Endothelial cell (in vitro differentiated cells): ENCODE data around the gene SLC2A9. TPM values are rescaled to one million over a fixed set of nuclear protein-coding genes. Genes with fewer than 3 reads are reported as not detected.

ENCODE experiments used
- DNase-seq: peaks from one replicate; pipeline ENCODE4 v3.0.0; 2021; ENCODE audit warnings: low spot score
- H3K27ac Mint-ChIP-seq: one replicate; pipeline ENCODE4 v1.8.0; 2021; ENCODE audit warnings: mixed read lengths, inconsistent platforms; ENCODE audit not compliant: unreplicated experiment
- H3K27me3 Mint-ChIP-seq: one replicate; pipeline ENCODE4 v1.8.0; 2021; ENCODE audit warnings: mild to moderate bottlenecking, moderate library complexity, mixed read lengths, inconsistent platforms; ENCODE audit not compliant: unreplicated experiment
- H3K36me3 Mint-ChIP-seq: one replicate; pipeline ENCODE4 v1.8.0; 2021; ENCODE audit warnings: mild to moderate bottlenecking, low read depth, mixed read lengths, inconsistent platforms; ENCODE audit not compliant: unreplicated experiment
- H3K4me1 Mint-ChIP-seq: one replicate; pipeline ENCODE4 v1.8.0; 2021; ENCODE audit warnings: mild to moderate bottlenecking, mixed read lengths, inconsistent platforms; ENCODE audit not compliant: unreplicated experiment
- H3K4me3 Mint-ChIP-seq: one replicate; pipeline ENCODE4 v1.8.0; 2021; ENCODE audit warnings: mild to moderate bottlenecking, mixed read lengths, inconsistent platforms; ENCODE audit not compliant: unreplicated experiment
- H3K9me3 Mint-ChIP-seq: one replicate; pipeline ENCODE4 v1.8.0; 2021; ENCODE audit warnings: mixed read lengths, inconsistent platforms; ENCODE audit not compliant: unreplicated experiment
- total RNA-seq: library from RNA; stranded (reverse); fragmentation: NEBNext Ultra II Directional; extraction: Animal tissue kit (Norgen Biotek cat#: 25700); gene quantifications from one replicate; pipeline ENCODE4 v1.2.1, GENCODE V29; 2021; ENCODE audit not compliant: unreplicated experiment
- TF ChIP-seq, protein P1 (sequence below): fragments of 200-600 bp; sonication (generic); IDR thresholded peaks from one replicate; pipeline ENCODE4 v1.5.0; 2021; ENCODE audit warnings: antibody characterized with exemption; ENCODE audit not compliant: unreplicated experiment

The SLC2A9 gene
- total RNA-seq, 1 donor from 2014 or later: 0.72 TPM

DNA sequence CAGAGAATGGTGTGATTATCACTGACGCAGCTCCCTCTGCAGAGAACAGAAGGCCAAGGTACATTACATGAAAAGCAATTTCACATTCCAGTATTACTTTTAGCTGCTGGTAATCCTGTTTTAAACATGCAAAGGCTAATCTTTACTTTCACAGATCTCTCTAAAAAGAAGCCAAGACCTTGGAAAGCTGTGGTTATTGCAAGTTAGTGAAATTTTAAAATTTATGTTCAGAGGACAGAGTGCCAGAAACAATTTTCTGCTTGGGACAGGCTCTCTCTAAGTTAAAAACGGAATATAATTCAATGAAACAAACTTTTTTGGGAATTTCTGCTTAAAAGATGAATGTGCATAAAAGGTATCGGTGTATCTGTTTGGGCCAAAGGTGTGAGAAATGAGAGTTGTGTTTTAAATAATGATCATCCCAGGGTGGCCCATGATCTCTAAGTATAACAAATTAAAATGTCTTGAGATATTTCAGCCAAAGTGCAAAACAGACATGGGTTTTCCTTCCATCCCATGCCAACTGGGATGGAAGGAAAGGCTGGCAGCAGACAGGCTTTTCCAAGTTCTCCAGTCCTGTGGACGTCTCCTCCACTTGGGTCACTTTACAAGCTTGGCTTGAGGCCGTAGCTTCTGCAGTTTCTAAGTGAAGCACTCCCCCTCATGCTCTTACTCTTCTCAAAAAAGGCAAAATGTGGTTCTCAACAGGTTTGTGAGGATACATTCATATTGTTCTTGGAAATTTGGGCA lies 121.8 kb downstream of the SLC2A9 start:
- TF ChIP-seq, protein P1, sequence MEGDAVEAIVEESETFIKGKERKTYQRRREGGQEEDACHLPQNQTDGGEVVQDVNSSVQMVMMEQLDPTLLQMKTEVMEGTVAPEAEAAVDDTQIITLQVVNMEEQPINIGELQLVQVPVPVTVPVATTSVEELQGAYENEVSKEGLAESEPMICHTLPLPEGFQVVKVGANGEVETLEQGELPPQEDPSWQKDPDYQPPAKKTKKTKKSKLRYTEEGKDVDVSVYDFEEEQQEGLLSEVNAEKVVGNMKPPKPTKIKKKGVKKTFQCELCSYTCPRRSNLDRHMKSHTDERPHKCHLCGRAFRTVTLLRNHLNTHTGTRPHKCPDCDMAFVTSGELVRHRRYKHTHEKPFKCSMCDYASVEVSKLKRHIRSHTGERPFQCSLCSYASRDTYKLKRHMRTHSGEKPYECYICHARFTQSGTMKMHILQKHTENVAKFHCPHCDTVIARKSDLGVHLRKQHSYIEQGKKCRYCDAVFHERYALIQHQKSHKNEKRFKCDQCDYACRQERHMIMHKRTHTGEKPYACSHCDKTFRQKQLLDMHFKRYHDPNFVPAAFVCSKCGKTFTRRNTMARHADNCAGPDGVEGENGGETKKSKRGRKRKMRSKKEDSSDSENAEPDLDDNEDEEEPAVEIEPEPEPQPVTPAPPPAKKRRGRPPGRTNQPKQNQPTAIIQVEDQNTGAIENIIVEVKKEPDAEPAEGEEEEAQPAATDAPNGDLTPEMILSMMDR: no peak
- peaks cover 4% of the 10 kb centered on the region for H3K27me3 Mint-ChIP-seq
- peaks cover 3% of the 10 kb centered on the region for H3K4me1 Mint-ChIP-seq
- H3K4me3 Mint-ChIP-seq: no peak overlapping the region
- DNase-seq: no peak
- H3K36me3 Mint-ChIP-seq: no peaks in the 10 kb centered on the region
- no peak overlapping the region for H3K27ac Mint-ChIP-seq
- no peaks in the 10 kb centered on the region for H3K9me3 Mint-ChIP-seq

DNA sequence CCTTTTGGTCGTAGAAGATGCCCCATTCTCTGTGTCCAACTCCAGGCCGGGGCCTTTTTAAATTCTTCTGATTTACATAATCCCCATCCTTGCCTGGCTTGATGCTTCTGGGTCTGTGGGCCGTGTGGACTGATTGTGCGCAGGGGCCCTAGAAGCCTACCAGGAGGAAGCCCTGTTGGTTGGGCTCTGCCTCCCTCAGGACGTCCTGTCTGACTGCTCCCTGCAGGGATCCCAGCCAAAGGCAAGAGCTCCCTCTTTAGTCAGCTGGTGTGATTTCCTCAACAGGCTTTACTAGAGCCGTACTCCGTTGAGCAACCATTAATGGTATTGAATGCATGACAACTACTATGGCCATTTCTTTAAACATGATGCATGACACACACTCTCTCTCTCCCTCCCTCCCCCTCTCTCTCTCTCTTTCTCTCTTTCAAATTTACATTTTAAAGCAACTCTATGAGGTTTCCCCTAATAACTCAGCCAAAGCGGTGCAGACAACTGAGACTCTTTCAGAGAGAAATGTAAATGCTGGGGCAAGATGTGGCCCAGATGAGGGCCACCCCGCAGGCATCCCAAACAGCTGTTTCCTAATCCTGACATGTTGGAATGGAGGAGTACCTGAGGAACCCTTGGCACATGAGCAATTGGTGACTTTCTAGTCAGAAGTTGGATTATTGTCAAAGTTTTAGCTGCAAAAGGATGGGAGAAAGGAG lies 122.5 kb downstream of the SLC2A9 start:
- TF ChIP-seq, protein P1: no peak
- Mint-ChIP-seq H3K9me3 (no peaks in the 10 kb centered on the region), H3K27me3 (peaks cover 4% of the 10 kb centered on the region), H3K4me1 (peaks cover 3% of the 10 kb centered on the region), H3K27ac (no peak overlapping the region), H3K36me3 (no peaks in the 10 kb centered on the region), H3K4me3 (no peak overlapping the region)
- peak; percentile 69 for DNase-seq

DNA sequence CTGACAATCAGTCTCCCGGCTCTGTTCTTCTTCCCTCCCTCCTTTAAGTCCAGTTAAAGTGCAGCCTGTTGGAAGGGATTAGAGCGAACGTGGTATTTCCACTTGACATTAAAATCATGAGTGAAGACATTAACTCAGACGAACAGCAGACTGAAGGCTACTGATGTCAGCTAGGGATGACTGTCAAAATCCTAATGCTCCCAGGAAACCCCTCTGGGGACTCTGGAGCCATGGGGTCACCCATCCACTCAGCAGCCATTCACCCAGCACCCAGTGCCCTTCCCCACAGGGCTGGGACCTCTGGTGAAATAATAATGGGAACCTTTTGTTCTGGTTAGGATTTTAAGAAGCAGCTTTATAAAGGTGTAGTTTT lies 126.0 kb downstream of the SLC2A9 start:
- Mint-ChIP-seq H3K27me3 (peaks cover 7% of the 10 kb centered on the region), H3K4me1 (peaks cover 3% of the 10 kb centered on the region), H3K4me3 (no peak overlapping the region), H3K9me3 (no peaks in the 10 kb centered on the region), H3K27ac (no peak overlapping the region), H3K36me3 (no peaks in the 10 kb centered on the region)
- no peak for DNase-seq
- TF ChIP-seq, protein P1: no peak

DNA sequence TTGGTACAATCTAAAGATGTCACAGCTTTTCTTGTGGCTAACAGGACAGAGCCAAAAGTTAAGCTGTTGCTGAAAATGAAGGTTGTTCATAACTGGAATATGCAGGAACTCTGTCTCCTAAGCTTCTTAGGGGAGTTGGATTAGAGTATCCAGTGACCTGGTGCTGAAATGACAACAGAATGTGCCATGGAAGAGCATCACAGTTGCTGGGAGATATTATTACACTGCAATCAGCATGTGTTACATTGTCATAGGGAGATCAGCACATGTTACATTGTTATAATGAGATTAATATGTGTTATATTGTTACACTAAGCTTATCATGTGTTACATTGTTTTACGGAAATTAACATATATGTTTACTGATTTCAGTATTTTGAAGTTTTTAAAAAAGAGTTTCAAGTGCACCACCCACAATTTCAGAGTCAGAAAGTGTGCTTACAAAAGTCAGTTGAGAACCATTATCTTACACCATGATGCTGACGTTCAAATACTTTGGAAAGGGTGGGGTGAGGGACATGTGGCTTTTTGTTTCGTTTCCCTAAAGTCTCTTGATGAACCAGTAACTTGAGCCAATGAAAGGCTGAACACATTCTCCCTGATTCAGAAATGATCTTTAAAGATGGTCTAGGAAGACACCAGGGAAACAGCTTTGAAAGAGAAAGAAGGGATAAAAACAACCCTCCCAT lies 126.5 kb downstream of the SLC2A9 start:
- Mint-ChIP-seq H3K4me3 (no peak overlapping the region), H3K9me3 (no peaks in the 10 kb centered on the region), H3K27me3 (peaks cover 9% of the 10 kb centered on the region), H3K36me3 (no peaks in the 10 kb centered on the region), H3K4me1 (peaks cover 3% of the 10 kb centered on the region), H3K27ac (no peak overlapping the region)
- no peak for DNase-seq
- TF ChIP-seq, protein P1: no peak
